Upper lobe of left lung (tissue), 6 donors: ENCODE data around the gene SLC9A7. TPM values are rescaled to one million over a fixed set of nuclear protein-coding genes. Genes with fewer than 3 reads are reported as not detected.

Source experiments
- ATAC-seq, 2 donors: fragments of 200-7000 bp; cut with Tn5 transposase; one replicate each; pipeline ENCODE4 v1.9.1; 2022; ENCODE audit warnings: mild to moderate bottlenecking in 2 of 2, moderate library complexity in 2 of 2; ENCODE audit not compliant: low FRiP score in 2 of 2
- DNase-seq, 2 donors: peaks; one replicate each; pipeline ENCODE4 v3.0.0-alpha.2; 2019 to 2020
- H3K27ac ChIP-seq, 4 donors: fragments of 200-600 bp; sonication (generic); one replicate each; pipeline ENCODE4 v1.5.1; 2016 to 2019
- H3K27me3 ChIP-seq, 4 donors: fragments of 200-600 bp; sonication (generic); one replicate each; pipeline ENCODE4 v1.5.1; 2017 to 2019
- H3K36me3 ChIP-seq, 4 donors: fragments of 200-600 bp; sonication (generic); one replicate each; pipeline ENCODE4 v1.5.1; 2016 to 2019
- H3K4me1 ChIP-seq, 4 donors: fragments of 200-600 bp; sonication (generic); one replicate each; pipeline ENCODE4 v1.5.1; 2018 to 2019
- H3K4me3 ChIP-seq, 4 donors: fragments of 200-600 bp; sonication (generic); one replicate each; pipeline ENCODE4 v1.5.1; 2017 to 2019; ENCODE audit warnings: mild to moderate bottlenecking in 2 of 4, moderate library complexity in 1 of 4
- H3K9me3 ChIP-seq, 4 donors: fragments of 200-600 bp; sonication (generic); one replicate each; pipeline ENCODE4 v1.5.1; 2018 to 2019
- CTCF ChIP-seq, 6 experiments: fragments of 450-650 bp in 4 of 6; fragments of 200-600 bp in 2 of 6; sonication (generic) in 2 of 6; IDR thresholded peaks; one replicate each; pipeline ENCODE4 v1.5.1; 2016 to 2019; ENCODE audit warnings: antibody characterized with exemption in 6 of 6
- EP300 ChIP-seq, 4 donors: sonication (generic); formaldehyde crosslinking; IDR thresholded peaks; one replicate each; pipeline ENCODE4 v1.5.1; 2017; ENCODE audit warnings: antibody characterized with exemption in 4 of 4, control low read depth in 2 of 4
- POLR2A ChIP-seq, 4 donors: fragments of 450-650 bp; IDR thresholded peaks; one replicate each; pipeline ENCODE4 v1.5.1; 2016 to 2017; ENCODE audit warnings: antibody characterized with exemption in 4 of 4, mild to moderate bottlenecking in 2 of 4
- POLR2AphosphoS5 ChIP-seq, 2 donors: sonication (generic); formaldehyde crosslinking; IDR thresholded peaks; one replicate each; pipeline ENCODE4 v1.5.1; 2017; ENCODE audit warnings: antibody characterized with exemption in 2 of 2
- WGBS, 2 donors: methylation state at CpG; one replicate each; pipeline ENCODE4 v1.1.5; 2017 to 2018; 5-methylcytosine and 5-hydroxymethylcytosine counted together
- total RNA-seq, 6 donors: library from RNA; depleted of rRNA in 4 of 6; stranded (reverse); fragments of >200 nt in 4 of 6; gene quantifications; one replicate each; pipeline versions ENCODE4 v1.1.0 to v1.2.1, GENCODE V29; 2016 to 2021
- donor health status: DM: no; HTN: no; CAD: no; lungs with moderate emphysema.
- donor health status: DM: no; HTN: yes; CAD: no; lungs with severe emphysema.

Gene SLC9A7
- total RNA-seq, 6 donors from 2014 or later: 4.6 to 9.0 (median 6.4) TPM

GRCh38 chrX:46575991-46576392, 182.9 kb downstream of the SLC9A7 start:
- Histone ChIP-seq H3K4me1 (peaks cover 0 to 27% (median 5%) of the 10 kb centered on the region in 4 donors), H3K27me3 (no peaks in the 10 kb centered on the region), H3K9me3 (peaks cover 0 to 5% (median 0%) of the 10 kb centered on the region in 4 donors), H3K36me3 (no peaks in the 10 kb centered on the region), H3K27ac (no peak overlapping the region), H3K4me3 (peak overlapping the region in 3 of 4 donors; percentile 59 to 66 (median 62))
- DNase-seq: peak in 1 of 2 donors; percentile 51
- 6 to 31% methylated on average over 6 of the region's 6 CpGs for WGBS, 2 donors
- TF ChIP-seq POLR2AphosphoS5 (IDR thresholded peaks at IDR 0.05) (no peak), POLR2A (IDR thresholded peaks at IDR 0.05) (no peak), CTCF (IDR thresholded peaks at IDR 0.05) (no peak), EP300 (IDR thresholded peaks at IDR 0.05) (no peak)
- ATAC-seq: peak in 1 of 2 donors; percentile 22

- no peak for TF ChIP-seq CTCF (IDR thresholded peaks at IDR 0.05)
- TF ChIP-seq POLR2A (IDR thresholded peaks at IDR 0.05): no peak
- TF ChIP-seq POLR2AphosphoS5 (IDR thresholded peaks at IDR 0.05): no peak
- no peak for TF ChIP-seq EP300 (IDR thresholded peaks at IDR 0.05)
- H3K27me3 ChIP-seq: no peaks in the 10 kb centered on the region
- H3K36me3 ChIP-seq: no peaks in the 10 kb centered on the region
- peaks cover 0 to 5% (median 0%) of the 10 kb centered on the region in 4 donors for H3K9me3 ChIP-seq
- H3K27ac ChIP-seq: no peak overlapping the region
- DNase-seq: no peak
- 40 to 44% methylated on average over 5 to 6 of the region's 6 CpGs for WGBS, 2 donors
- peaks cover 0 to 27% (median 5%) of the 10 kb centered on the region in 4 donors for H3K4me1 ChIP-seq
- peak overlapping the region in 3 of 4 donors; percentile 59 to 66 (median 62) for H3K4me3 ChIP-seq
- no peak for ATAC-seq
Measured at GRCh38 chrX:46575586-46575985, 183.3 kb downstream of the SLC9A7 start.

GRCh38 chrX:46574774-46575381, 184.0 kb downstream of the SLC9A7 start:
- H3K27ac ChIP-seq: peak overlapping the region in 1 of 4 donors; percentile 69
- ATAC-seq: peak in 1 of 2 donors; percentile 39

GRCh38 chrX:46573892-46574773, 184.8 kb downstream of the SLC9A7 start:
- Histone ChIP-seq H3K27me3 (no peaks in the 10 kb centered on the region), H3K27ac (peak overlapping the region; percentile 34 to 70 (median 54)), H3K9me3 (peaks cover 0 to 5% (median 0%) of the 10 kb centered on the region in 4 donors), H3K4me1 (peaks cover 0 to 27% (median 5%) of the 10 kb centered on the region in 4 donors), H3K36me3 (no peaks in the 10 kb centered on the region), H3K4me3 (peak overlapping the region; percentile 55 to 66 (median 60))
- peak; percentile 65 to 89 for DNase-seq
- ATAC-seq: peak; percentile 25 to 65
- 55% methylated on average over 75 of the region's 107 CpGs; no CpG with 5 or more reads in 1 of the 2 donors for WGBS, 2 donors
- TF ChIP-seq CTCF (IDR thresholded peaks at IDR 0.05): peak in 1 of 6 experiments; percentile 7
- no peak for TF ChIP-seq POLR2AphosphoS5 (IDR thresholded peaks at IDR 0.05)
- TF ChIP-seq POLR2A (IDR thresholded peaks at IDR 0.05): no peak

More at GRCh38 chrX:46574774-46575381, 184.0 kb downstream of the SLC9A7 start:
- peak in 1 of 2 donors; percentile 89 for DNase-seq
- no peaks in the 10 kb centered on the region for H3K27me3 ChIP-seq
- peaks cover 0 to 27% (median 5%) of the 10 kb centered on the region in 4 donors for H3K4me1 ChIP-seq
- peaks cover 0 to 5% (median 0%) of the 10 kb centered on the region in 4 donors for H3K9me3 ChIP-seq
- H3K36me3 ChIP-seq: no peaks in the 10 kb centered on the region
- no peak for TF ChIP-seq POLR2AphosphoS5 (IDR thresholded peaks at IDR 0.05)
- TF ChIP-seq CTCF (IDR thresholded peaks at IDR 0.05): peak in 1 of 6 experiments; percentile 3
- no peak for TF ChIP-seq EP300 (IDR thresholded peaks at IDR 0.05)
- H3K4me3 ChIP-seq: peak overlapping the region; percentile 29 to 66 (median 60)
- 61% methylated on average over 75 of the region's 90 CpGs; no CpG with 5 or more reads in 1 of the 2 donors for WGBS, 2 donors
